HepG2 (cell line): ENCODE results near the gene NLGN2. TPM values are rescaled to one million over a fixed set of nuclear protein-coding genes. Genes with fewer than 3 reads are reported as not detected.

Experiments used
- BCL3 ChIP-seq: sonication (generic); formaldehyde crosslinking; IDR thresholded peaks from 2 replicates; pipeline ENCODE4 v1.5.1; 2020; ENCODE audit warnings: mild to moderate bottlenecking, missing genetic modification reagents, moderate library complexity
- CBFB ChIP-seq: sonication (generic); formaldehyde crosslinking; IDR thresholded peaks from 2 replicates; pipeline ENCODE4 v1.4.0; 2020; ENCODE audit warnings: missing genetic modification reagents
- ERF ChIP-seq: IDR thresholded peaks from 2 replicates; pipeline ENCODE4 v1.6.1; 2018; ENCODE audit warnings: missing biosample characterization, missing genetic modification reagents
- FIP1L1 ChIP-seq: fragments of 200-400 bp; formaldehyde crosslinking; IDR thresholded peaks from 2 replicates; pipeline ENCODE4 v1.6.1; 2018; ENCODE audit warnings: low read depth, mild to moderate bottlenecking, low read length, moderate library complexity, borderline replicate concordance; ENCODE audit not compliant: insufficient read depth
- GFI1 ChIP-seq: sonication (generic); formaldehyde crosslinking; IDR thresholded peaks from 2 replicates; pipeline ENCODE4 v1.5.0; 2020; ENCODE audit warnings: missing genetic modification reagents, mild to moderate bottlenecking, borderline replicate concordance
- MAFF ChIP-seq: IDR thresholded peaks from 2 replicates; pipeline ENCODE4 v1.6.1; 2011; ENCODE audit warnings: low read depth, low read length, improper control_type of control experiment
- MYNN ChIP-seq: sonication (generic); formaldehyde crosslinking; IDR thresholded peaks from 2 replicates; pipeline ENCODE4 v1.4.0; 2020; ENCODE audit warnings: mild to moderate bottlenecking, low read depth, missing genetic modification reagents
- NCOR1 ChIP-seq: fragments of 200-600 bp; sonication (generic); IDR thresholded peaks from 2 replicates; pipeline ENCODE4 v1.7.0; 2017; ENCODE audit warnings: antibody characterized with exemption, low read length, borderline replicate concordance
- PBX2 ChIP-seq: IDR thresholded peaks from 2 replicates; pipeline ENCODE4 v1.6.1; 2016; ENCODE audit warnings: control low read depth
- PCBP1 ChIP-seq: fragments of 200-400 bp; formaldehyde crosslinking; IDR thresholded peaks from 2 replicates; pipeline ENCODE4 v1.6.1; 2017; ENCODE audit warnings: mild to moderate bottlenecking, low read depth, low read length, borderline replicate concordance
- TFE3 ChIP-seq: IDR thresholded peaks from 2 replicates; pipeline ENCODE4 v1.6.1; 2016
- TOPORS ChIP-seq: sonication (generic); formaldehyde crosslinking; IDR thresholded peaks from 2 replicates; pipeline ENCODE4 v1.8.0; 2023; ENCODE audit warnings: mild to moderate bottlenecking, missing genetic modification reagents
- ZFP37 ChIP-seq: sonication (generic); formaldehyde crosslinking; IDR thresholded peaks from 2 replicates; pipeline ENCODE4 v1.4.0; 2020; ENCODE audit warnings: missing genetic modification reagents, borderline replicate concordance
- ZMAT3 ChIP-seq: sonication (generic); formaldehyde crosslinking; conservative IDR thresholded peaks from 2 replicates; pipeline ENCODE4 v1.7.0; 2021; ENCODE audit warnings: missing genetic modification reagents
- ZNF367 ChIP-seq: sonication (generic); formaldehyde crosslinking; IDR thresholded peaks from 2 replicates; pipeline ENCODE4 v1.4.0; 2020; ENCODE audit warnings: missing genetic modification reagents, borderline replicate concordance
- ZNF607 ChIP-seq: sonication (generic); formaldehyde crosslinking; IDR thresholded peaks from 2 replicates; pipeline ENCODE4 v1.5.1; 2020; ENCODE audit warnings: missing genetic modification reagents, mild to moderate bottlenecking, borderline replicate concordance
- ZNF800 ChIP-seq: sonication (generic); formaldehyde crosslinking; IDR thresholded peaks from 2 replicates; pipeline ENCODE4 v1.4.0; 2020; ENCODE audit warnings: missing genetic modification reagents
- ZSCAN30 ChIP-seq: sonication (generic); formaldehyde crosslinking; IDR thresholded peaks from 2 replicates; pipeline ENCODE4 v1.5.0; 2020; ENCODE audit warnings: mild to moderate bottlenecking, missing genetic modification reagents
- polyA plus RNA-seq, 8 experiments: library from polyadenylated mRNA; depleted of rRNA in 3 of 8; stranded (reverse) in 7 of 8; unstranded in 1 of 8; fragments of >200 nt; fragmentation: Illumina TruSeq in 4 of 8; extraction: Trizol in 4 of 8; gene quantifications; 2 replicates each; pipeline versions ENCODE4 v1.2.1 to v1.2.3, GENCODE V29; 2011 to 2016; ENCODE audit warnings: low read depth in 4 of 8, missing spikeins in 1 of 8, mixed read lengths in 1 of 8; ENCODE audit not compliant: insufficient read depth in 1 of 8
- total RNA-seq, 5 experiments: library from RNA; depleted of rRNA; stranded (reverse); fragments of >200 nt; fragmentation: Illumina TruSeq; extraction: Trizol; gene quantifications; 2 replicates each; pipeline ENCODE4 v1.2.3, GENCODE V29; 2016; ENCODE audit warnings: low read depth in 1 of 5

Gene NLGN2
- total and polyA plus RNA-seq, 2 of the 13 experiments (the other 11 are each of a cell fraction or from before 2014, with no cell fraction given), result 1.9 to 11.0 TPM

- no peak; the same call in 1 of the 2 replicates for TF ChIP-seq GFI1 (CRISPR knock-in tag)
- peak; percentile 19; the same call in 1 of the 2 replicates for TF ChIP-seq NCOR1
- no peak for TF ChIP-seq ZSCAN30
- TF ChIP-seq PCBP1, result 0 out of 2 replicates have a peak, but pooled peaks have one; percentile 51
- no peak for TF ChIP-seq ZFP37 (CRISPR knock-in tag)
- peak; percentile 59; the same call in 1 of the 2 replicates for TF ChIP-seq ZNF800 (CRISPR knock-in tag)
- TF ChIP-seq PBX2 (CRISPR knock-in tag), result no peak
- TF ChIP-seq TFE3 (CRISPR knock-in tag), result peak; percentile 24; the same call in 1 of the 2 replicates
- TF ChIP-seq ZNF367 (CRISPR knock-in tag), result no peak
- TF ChIP-seq TOPORS (CRISPR knock-in tag), result no peak
- peak; percentile 75; the same call in 1 of the 2 replicates for TF ChIP-seq ZMAT3 (CRISPR knock-in tag)
- no peak for TF ChIP-seq ERF (CRISPR knock-in tag)
- TF ChIP-seq ZNF607 (CRISPR knock-in tag), result 0 out of 2 replicates have a peak, but pooled peaks have one; percentile 33
- 0 out of 2 replicates have a peak, but pooled peaks have one; percentile 20 for TF ChIP-seq BCL3 (CRISPR knock-in tag)
- no peak for TF ChIP-seq MYNN (CRISPR knock-in tag)
- no peak for TF ChIP-seq CBFB (CRISPR knock-in tag)
- TF ChIP-seq FIP1L1, result peak; percentile 75; the same call in 1 of the 2 replicates
- no peak for TF ChIP-seq MAFF
Observed at GRCh38 chr17:7444682-7445618, 37.3 kb downstream of the NLGN2 start, which contains the start of gene CHRNB1 (continued).
